Heart left ventricle (tissue), 13 donors: ENCODE measurements around the gene DYNC1I2.

ENCODE experiments used
- POLR2A ChIP-seq, 2 donors: fragments of 450-650 bp; IDR thresholded peaks; one replicate each; pipeline ENCODE4 v1.6.1; 2017; ENCODE audit warnings: antibody characterized with exemption in 2 of 2, mild to moderate bottlenecking in 2 of 2, moderate library complexity in 2 of 2
- TF ChIP-seq, protein P1 (sequence below), 12 donors: fragments of 200-600 bp; sonication (generic) in 4 of 12; IDR thresholded peaks; one replicate each; pipeline versions ENCODE4 v1.5.0 to v1.8.0; 2018 to 2022; ENCODE audit warnings: antibody characterized with exemption in 12 of 12, mild to moderate bottlenecking in 5 of 12
- donor health status: ischemic (EF 13 %, LVEDD 7.1; RV severe dilation, severe dysfunction).
- donor health status: DM: no; HTN: yes; CAD: no.
- donor health status: DM: no; HTN: no; CAD: no.
- donor health status: ischemic (EF 25% LVEDD 6.9; RV normal size, moderate dysfunction).
- donor health status: ischemic (EF 25% LVEDD 5.7; RV mildly dilated, moderate dysfunction).
- donor health status: ischemic (EF 35%, LVEDD 5.7; RV mildly dilated, moderate dysfunction).
- donor health status: nonischemic (EF 11% LVEDD 7.7; RV severe dilation, severe dysfunction).
- donor health status: DM: yes; HTN: yes; CAD: no.
- donor health status: PGD.
- donor health status: ischemic (EF 29% LVEDD 5.4; RV normal size, mild dysfunction).
- donor health status: nonischemic (EF 23%, LVEDD 6.1; RV moderate dilation, normal function).

GRCh38 chr2:171742760-171743159 lies 55.5 kb downstream of the DYNC1I2 start:
- TF ChIP-seq, protein P1, sequence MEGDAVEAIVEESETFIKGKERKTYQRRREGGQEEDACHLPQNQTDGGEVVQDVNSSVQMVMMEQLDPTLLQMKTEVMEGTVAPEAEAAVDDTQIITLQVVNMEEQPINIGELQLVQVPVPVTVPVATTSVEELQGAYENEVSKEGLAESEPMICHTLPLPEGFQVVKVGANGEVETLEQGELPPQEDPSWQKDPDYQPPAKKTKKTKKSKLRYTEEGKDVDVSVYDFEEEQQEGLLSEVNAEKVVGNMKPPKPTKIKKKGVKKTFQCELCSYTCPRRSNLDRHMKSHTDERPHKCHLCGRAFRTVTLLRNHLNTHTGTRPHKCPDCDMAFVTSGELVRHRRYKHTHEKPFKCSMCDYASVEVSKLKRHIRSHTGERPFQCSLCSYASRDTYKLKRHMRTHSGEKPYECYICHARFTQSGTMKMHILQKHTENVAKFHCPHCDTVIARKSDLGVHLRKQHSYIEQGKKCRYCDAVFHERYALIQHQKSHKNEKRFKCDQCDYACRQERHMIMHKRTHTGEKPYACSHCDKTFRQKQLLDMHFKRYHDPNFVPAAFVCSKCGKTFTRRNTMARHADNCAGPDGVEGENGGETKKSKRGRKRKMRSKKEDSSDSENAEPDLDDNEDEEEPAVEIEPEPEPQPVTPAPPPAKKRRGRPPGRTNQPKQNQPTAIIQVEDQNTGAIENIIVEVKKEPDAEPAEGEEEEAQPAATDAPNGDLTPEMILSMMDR (IDR thresholded peaks at IDR 0.05) = no peak
- no peak for TF ChIP-seq POLR2A (IDR thresholded peaks at IDR 0.05)
